SK-N-SH treated with all-trans-retinoic acid at 6 μM for 48 hours (cell line): Measurements from ENCODE around the gene PLD2.

Source experiments
- ATAC-seq: fragments of 200-7000 bp; cut with Tn5 transposase; 3 replicates; pipeline ENCODE4 v1.9.1; 2020; ENCODE audit warnings: mild to moderate bottlenecking, moderate library complexity
- ARNTL ChIP-seq: fragments of 450-650 bp; formaldehyde crosslinking; IDR thresholded peaks from 2 replicates; pipeline ENCODE4 v1.5.0; 2020; ENCODE audit warnings: low read depth, mild to moderate bottlenecking, moderate library complexity, borderline replicate concordance
- BACH2 ChIP-seq: fragments of 250-450 bp; sonication (Bioruptor Pico); IDR thresholded peaks from 2 replicates; pipeline ENCODE4 v1.9.0; 2021; ENCODE audit warnings: mild to moderate bottlenecking, borderline replicate concordance
- CSDC2 ChIP-seq: fragments of 250-450 bp; sonication (Bioruptor Pico); IDR thresholded peaks from 2 replicates; pipeline ENCODE4 v1.5.0; 2020; ENCODE audit warnings: mild to moderate bottlenecking, moderate library complexity
- CSRNP3 ChIP-seq: fragments of 250-450 bp; sonication (Bioruptor Pico); IDR thresholded peaks from 2 replicates; pipeline ENCODE4 v1.5.1; 2021; ENCODE audit warnings: mild to moderate bottlenecking, moderate library complexity
- ESRRG ChIP-seq: fragments of 250-450 bp; sonication (Bioruptor Pico); IDR thresholded peaks from 2 replicates; pipeline ENCODE4 v1.6.1; 2021; ENCODE audit warnings: mild to moderate bottlenecking
- GLIS3 ChIP-seq: fragments of 250-450 bp; sonication (Bioruptor Pico); IDR thresholded peaks from 2 replicates; pipeline ENCODE4 v1.5.0; 2020; ENCODE audit warnings: mild to moderate bottlenecking, moderate library complexity
- ISL1 ChIP-seq: fragments of 250-450 bp; sonication (Bioruptor Pico); IDR thresholded peaks from 2 replicates; pipeline ENCODE4 v2.1.2; 2022; ENCODE audit warnings: mild to moderate bottlenecking, moderate library complexity
- PATZ1 ChIP-seq: fragments of 250-450 bp; sonication (Bioruptor Pico); IDR thresholded peaks from 2 replicates; pipeline ENCODE4 v1.8.0; 2020; ENCODE audit warnings: mild to moderate bottlenecking, moderate library complexity, borderline replicate concordance
- POU6F1 ChIP-seq: fragments of 250-450 bp; sonication (Bioruptor Pico); IDR thresholded peaks from 2 replicates; pipeline ENCODE4 v1.8.0; 2021; ENCODE audit warnings: low read depth, mild to moderate bottlenecking, moderate library complexity, borderline replicate concordance
- PPARA ChIP-seq: fragments of 250-450 bp; sonication (Bioruptor Pico); IDR thresholded peaks from 2 replicates; pipeline ENCODE4 v1.5.0; 2020; ENCODE audit warnings: mild to moderate bottlenecking, borderline replicate concordance
- RARB ChIP-seq: fragments of 250-450 bp; sonication (Bioruptor Pico); IDR thresholded peaks from 2 replicates; pipeline ENCODE4 v1.8.0; 2021; ENCODE audit warnings: mild to moderate bottlenecking, moderate library complexity
- TCF4 ChIP-seq: fragments of 250-450 bp; sonication (Bioruptor Pico); IDR thresholded peaks from 2 replicates; pipeline ENCODE4 v1.8.0; 2021; ENCODE audit warnings: mild to moderate bottlenecking, moderate library complexity, borderline replicate concordance
- TOX ChIP-seq: fragments of 250-450 bp; sonication (Bioruptor Pico); IDR thresholded peaks from 2 replicates; pipeline ENCODE4 v1.8.0; 2021; ENCODE audit warnings: mild to moderate bottlenecking, moderate library complexity, borderline replicate concordance
- TSHZ2 ChIP-seq: fragments of 250-450 bp; sonication (Bioruptor Pico); IDR thresholded peaks from 2 replicates; pipeline ENCODE4 v1.5.0; 2020; ENCODE audit warnings: mild to moderate bottlenecking, moderate library complexity
- ZC3H10 ChIP-seq: fragments of 250-450 bp; sonication (Bioruptor Pico); IDR thresholded peaks from 2 replicates; pipeline ENCODE4 v1.5.1; 2021; ENCODE audit warnings: mild to moderate bottlenecking, moderate library complexity
- ZFP3 ChIP-seq: fragments of 250-450 bp; sonication (Bioruptor Pico); IDR thresholded peaks from 2 replicates; pipeline ENCODE4 v1.5.0; 2020; ENCODE audit warnings: mild to moderate bottlenecking, moderate library complexity
- ZFP30 ChIP-seq: fragments of 450-650 bp; formaldehyde crosslinking; IDR thresholded peaks from 2 replicates; pipeline ENCODE4 v1.5.0; 2022; ENCODE audit warnings: mild to moderate bottlenecking, moderate library complexity
- ZNF565 ChIP-seq: fragments of 450-650 bp; formaldehyde crosslinking; conservative IDR thresholded peaks from 2 replicates; pipeline ENCODE4 v1.5.0; 2020; ENCODE audit warnings: low read depth, mild to moderate bottlenecking, moderate library complexity
- ZNF70 ChIP-seq: fragments of 450-650 bp; formaldehyde crosslinking; IDR thresholded peaks from 2 replicates; pipeline ENCODE4 v1.5.0; 2020; ENCODE audit warnings: mild to moderate bottlenecking, moderate library complexity
- ZNF8 ChIP-seq: fragments of 450-650 bp; formaldehyde crosslinking; IDR thresholded peaks from 2 replicates; pipeline ENCODE4 v1.5.0; 2020; ENCODE audit warnings: mild to moderate bottlenecking, moderate library complexity
- TF ChIP-seq, protein P1 (sequence below): fragments of 250-450 bp; sonication (Bioruptor Pico); IDR thresholded peaks from 2 replicates; pipeline ENCODE4 v1.5.1; 2020; ENCODE audit warnings: low read depth, mild to moderate bottlenecking, moderate library complexity

PLD2 gene

DNA sequence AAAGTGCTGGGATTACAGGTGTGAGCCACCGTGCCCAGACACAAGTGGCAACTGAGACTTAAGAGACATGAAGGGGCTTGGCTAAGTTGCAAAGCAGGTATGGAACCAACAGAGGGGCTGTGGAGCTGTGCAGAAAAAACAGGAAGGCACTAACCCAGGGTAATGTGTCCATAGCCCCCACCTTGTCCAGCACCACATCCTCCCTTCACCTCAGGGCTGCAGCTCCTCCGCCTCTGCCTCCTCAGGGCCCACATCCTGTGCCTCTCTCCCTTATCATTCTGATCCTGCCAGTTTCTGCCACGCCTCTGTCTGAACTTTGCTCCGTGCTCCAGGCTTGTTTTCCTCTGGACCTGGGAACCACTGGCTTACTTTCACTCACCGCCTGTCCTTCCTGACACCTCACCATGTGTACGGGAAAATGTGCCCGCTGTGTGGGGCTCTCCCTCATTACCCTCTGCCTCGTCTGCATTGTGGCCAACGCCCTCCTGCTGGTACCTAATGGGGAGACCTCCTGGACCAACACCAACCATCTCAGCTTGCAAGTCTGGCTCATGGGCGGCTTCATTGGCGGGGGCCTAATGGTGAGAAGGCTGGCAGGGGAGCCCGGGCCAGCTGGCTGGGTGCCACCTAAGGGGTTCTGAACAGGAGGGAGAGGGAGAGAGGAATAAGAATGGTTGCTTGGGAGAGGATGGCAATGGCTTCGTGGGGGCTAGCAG lies 35.3 kb upstream of the PLD2 start, which contains the start of gene TM4SF5:
Gene TM4SF5 (plus strand): TSS at position 368 of the 716 bp plus-strand sequence. CDS start 37 bp downstream, at position 405.
- TF ChIP-seq TOX (CRISPR knock-in tag) (no peak), ISL1 (CRISPR knock-in tag) (no peak), ARNTL (no peak), ZFP3 (no peak), TSHZ2 (CRISPR knock-in tag) (no peak), PATZ1 (CRISPR knock-in tag) (no peak), ZNF70 (CRISPR knock-in tag) (no peak), CSRNP3 (CRISPR knock-in tag) (no peak), PPARA (no peak), RARB (CRISPR knock-in tag) (no peak), POU6F1 (CRISPR knock-in tag) (no peak), ZFP30 (CRISPR knock-in tag) (no peak), ZC3H10 (CRISPR knock-in tag) (no peak), GLIS3 (CRISPR knock-in tag) (no peak)
- TF ChIP-seq, protein P1, sequence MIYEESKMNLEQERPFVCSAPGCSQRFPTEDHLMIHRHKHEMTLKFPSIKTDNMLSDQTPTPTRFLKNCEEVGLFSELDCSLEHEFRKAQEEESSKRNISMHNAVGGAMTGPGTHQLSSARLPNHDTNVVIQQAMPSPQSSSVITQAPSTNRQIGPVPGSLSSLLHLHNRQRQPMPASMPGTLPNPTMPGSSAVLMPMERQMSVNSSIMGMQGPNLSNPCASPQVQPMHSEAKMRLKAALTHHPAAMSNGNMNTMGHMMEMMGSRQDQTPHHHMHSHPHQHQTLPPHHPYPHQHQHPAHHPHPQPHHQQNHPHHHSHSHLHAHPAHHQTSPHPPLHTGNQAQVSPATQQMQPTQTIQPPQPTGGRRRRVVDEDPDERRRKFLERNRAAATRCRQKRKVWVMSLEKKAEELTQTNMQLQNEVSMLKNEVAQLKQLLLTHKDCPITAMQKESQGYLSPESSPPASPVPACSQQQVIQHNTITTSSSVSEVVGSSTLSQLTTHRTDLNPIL (CRISPR knock-in tag), result no peak
- ATAC-seq, result peak; percentile 37

- no peak for TF ChIP-seq ESRRG (CRISPR knock-in tag)
- no peak for TF ChIP-seq ZNF8
- no peak for TF ChIP-seq TOX (CRISPR knock-in tag)
- no peak for TF ChIP-seq CSDC2
- TF ChIP-seq ZNF565 (CRISPR knock-in tag), result no peak
- TF ChIP-seq TSHZ2 (CRISPR knock-in tag), result no peak
- TF ChIP-seq PATZ1 (CRISPR knock-in tag), result no peak
- TF ChIP-seq BACH2 (CRISPR knock-in tag), result no peak
- no peak for TF ChIP-seq TCF4
- TF ChIP-seq GLIS3 (CRISPR knock-in tag), result no peak
- TF ChIP-seq ARNTL, result no peak
- no peak for TF ChIP-seq ISL1 (CRISPR knock-in tag)
- no peak for TF ChIP-seq ZFP30 (CRISPR knock-in tag)
- no peak for TF ChIP-seq ZNF70 (CRISPR knock-in tag)
- TF ChIP-seq, all 23 proteins: peak for 0
- no peak; the same call in 1 of the 3 replicates for ATAC-seq
Measured at GRCh38 chr17:4772235-4772613, 34.7 kb upstream of the PLD2 start.
